Measurements from ENCODE around the gene DNASE1L3.

The DNASE1L3 gene

DNA sequence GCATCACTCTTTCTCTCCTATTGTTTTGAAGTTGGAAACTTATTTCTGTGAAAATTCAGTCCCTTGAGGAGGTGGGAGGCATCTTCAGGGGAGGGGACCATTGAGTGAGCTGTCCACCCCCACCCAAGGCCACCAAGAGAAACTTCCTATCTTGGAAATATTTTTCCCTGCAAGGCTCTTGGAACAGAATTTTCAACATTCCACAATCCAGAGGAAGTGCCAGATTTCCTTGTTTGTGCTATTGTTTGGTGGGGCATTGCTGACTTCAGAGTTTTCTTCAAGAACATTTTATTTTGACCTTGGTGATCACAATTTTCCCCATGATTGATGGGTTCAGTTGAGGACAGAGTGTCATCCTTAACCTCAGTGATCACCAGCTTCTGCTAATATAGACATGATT is 12.0 kb downstream of the DNASE1L3 start:
- FAIRE-seq, result no peak

DNA sequence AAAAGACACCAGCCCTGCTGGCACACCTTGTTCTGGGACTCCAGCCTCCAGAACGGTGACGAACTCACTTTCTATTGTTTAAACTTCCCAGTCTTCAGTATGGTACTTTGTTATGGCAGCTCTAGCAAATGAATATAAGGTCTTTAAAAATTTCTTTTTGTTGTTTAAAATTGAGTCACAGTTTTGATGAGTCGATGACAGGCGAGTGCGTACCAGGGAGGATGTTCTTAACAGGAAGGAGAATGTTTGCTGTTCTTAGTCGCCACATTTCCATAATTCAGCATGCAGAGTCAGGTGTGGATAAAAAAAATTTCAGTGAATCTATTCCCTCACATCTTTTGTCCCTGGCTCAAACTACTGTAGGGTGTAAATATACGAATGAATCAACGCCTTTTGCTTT is 12.4 kb downstream of the DNASE1L3 start:
- FAIRE-seq, result no peak

DNA sequence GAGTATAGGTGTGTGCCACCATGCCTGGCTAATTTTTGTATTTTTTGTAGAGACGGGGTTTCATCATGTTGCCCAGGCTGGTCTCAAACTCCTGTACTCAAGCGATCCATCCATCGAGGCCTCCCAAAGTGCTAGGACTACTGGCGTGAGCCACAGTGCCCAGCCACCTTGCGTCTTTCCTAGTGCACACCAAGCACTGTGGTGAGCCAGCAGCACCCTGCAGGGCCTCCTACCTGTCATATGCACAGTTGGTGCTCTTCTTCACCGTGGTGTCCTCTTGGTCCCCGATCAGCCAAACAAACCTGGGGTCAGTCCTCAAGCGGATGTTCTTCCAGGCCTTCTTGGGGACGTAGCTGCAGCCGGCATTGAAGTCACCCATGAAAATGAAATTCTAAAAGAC is 13.2 kb downstream of the DNASE1L3 start:
- no peak for FAIRE-seq

DNA sequence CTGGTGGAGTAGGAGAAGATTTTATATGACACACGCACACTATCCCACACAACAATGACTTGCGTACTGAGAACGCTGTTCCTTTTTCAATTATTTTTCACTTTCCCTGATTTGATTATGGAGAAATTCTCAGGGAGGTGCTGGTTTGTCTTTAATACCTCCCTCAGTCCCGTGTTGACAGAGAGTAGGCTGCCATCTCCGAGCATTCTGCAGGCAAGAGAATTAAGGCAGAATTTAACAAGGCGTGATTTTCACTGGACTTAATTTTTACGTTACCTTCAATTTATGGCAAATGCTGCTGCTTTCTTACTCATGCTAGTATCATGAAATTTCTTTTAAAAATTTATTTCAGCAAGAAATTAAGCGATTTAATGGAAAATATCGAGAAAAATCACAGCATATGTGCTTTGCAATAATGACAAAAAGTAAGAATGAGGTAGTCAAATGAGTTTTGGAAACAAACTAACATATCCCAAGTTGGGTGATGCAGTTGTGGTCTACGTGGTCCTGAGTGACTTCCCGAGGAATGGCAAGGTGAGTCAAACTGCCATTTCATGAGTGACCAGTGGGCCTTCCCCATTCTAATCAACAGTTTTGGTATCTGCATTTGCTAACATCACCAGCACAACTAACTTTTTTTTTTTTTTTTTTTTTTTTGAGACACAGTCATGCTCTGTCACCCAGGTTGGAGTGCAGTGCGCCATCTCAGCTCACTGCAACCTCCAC is 16.9 kb downstream of the DNASE1L3 start:
- FAIRE-seq, result no peak

DNA sequence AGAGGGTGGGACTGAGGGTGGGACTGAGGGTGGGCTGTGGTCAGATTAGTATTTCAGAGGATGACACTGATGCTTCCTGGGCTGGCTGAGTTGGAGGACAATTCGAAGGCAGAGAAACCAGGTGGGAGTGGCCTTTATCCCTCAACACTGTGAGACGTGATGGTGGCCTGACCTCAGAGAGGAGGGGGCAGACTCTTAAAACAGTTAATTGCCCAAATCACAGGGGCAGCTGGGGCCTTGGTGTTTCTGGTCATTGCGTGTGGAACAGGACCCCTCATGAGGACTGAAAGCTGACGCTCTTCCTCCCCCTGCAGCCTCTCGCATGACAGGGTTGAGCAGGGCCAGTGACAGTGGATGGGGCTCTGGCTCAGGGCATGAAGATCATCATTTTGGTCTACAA is 18.7 kb downstream of the DNASE1L3 start:
- no peak for FAIRE-seq

DNA sequence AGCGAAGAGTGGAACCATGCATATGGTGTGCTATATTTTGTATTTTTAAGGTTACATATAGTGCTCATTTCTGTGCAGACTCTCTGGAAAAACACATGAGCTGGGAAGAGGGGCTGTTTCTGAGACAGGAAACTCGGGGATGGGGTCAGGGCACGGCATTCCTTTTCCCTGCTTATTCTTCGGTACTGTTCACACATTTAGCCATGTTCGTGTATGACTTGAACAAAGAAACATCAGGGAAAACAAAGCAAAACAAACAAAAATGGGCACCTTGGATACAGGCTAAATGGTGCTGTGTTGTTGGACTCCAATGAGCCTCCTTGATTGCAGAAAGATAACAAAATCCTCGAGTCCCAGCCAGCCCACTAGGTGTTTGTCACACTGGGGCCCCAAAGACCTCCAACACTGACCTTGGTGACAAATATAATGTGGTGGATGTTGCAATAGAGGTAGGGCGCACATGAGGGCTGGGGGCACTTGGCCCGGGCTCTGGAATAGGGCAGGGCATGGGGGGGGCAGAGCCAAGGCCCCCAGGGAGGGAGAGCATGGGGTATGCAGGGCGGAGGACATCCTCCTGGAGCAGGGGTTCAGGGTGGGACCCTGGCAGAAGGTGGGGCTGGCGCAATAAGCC is 19.3 kb downstream of the DNASE1L3 start:
- no peak for FAIRE-seq

DNA sequence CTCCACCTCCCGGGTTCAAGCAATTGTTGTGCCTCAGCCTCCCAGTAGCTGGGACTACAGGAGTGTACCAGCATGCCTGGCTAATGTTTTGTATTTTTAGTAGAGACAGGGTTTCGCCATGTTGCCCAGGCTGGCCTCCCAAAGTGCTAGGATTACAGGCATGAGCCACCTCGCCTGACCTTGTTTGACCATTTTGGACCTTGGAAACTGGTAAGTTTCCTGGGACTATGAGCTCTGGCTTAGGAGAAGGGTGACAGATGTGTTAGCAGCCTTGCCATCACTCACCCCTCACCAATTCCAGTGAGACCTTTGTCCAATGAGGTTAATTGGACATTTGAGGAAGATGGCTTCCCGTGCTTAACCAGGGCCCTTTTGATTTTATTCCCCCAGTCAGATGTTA is 19.9 kb downstream of the DNASE1L3 start:
- no peak for FAIRE-seq

DNA sequence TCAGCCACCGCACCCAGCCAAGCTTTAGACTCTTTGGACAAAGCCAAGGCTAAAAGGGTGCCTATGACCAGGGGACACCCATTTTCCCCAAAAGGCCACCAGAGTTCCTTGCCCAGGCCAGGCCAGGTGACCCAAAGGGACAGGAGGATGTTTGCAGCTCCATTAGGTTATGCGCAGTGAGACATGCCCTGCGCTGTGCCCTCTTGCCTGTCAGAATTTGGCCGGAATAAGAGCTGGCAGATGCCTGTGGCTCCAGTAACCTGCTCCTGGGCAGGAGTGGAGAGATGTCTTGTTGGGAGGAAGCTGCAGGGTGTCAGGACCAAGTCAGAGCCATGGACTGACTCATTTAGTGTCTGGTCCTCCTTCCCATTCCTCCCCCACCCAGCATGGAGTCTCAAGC is 20.5 kb downstream of the DNASE1L3 start:
- FAIRE-seq, result no peak

DNA sequence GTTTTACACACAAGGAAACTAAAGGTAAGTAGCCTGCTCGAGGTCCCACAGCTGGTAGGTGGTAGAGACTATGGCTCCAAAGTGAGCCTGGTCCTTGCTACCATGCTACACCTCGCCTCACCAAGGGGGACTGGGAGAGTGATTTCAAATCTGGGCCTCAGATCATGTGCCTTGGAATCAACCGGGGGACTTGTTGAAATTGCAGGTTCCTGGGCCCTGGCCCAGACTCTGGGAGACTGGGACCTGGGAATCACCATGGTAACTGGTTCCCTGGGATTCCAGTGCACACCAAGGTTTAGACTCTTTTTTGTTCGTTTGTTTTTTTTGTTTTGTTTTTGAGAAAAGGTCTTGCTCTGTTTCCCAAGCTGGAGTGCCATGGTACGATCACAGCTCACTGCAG is 21.1 kb downstream of the DNASE1L3 start:
- FAIRE-seq, result no peak

DNA sequence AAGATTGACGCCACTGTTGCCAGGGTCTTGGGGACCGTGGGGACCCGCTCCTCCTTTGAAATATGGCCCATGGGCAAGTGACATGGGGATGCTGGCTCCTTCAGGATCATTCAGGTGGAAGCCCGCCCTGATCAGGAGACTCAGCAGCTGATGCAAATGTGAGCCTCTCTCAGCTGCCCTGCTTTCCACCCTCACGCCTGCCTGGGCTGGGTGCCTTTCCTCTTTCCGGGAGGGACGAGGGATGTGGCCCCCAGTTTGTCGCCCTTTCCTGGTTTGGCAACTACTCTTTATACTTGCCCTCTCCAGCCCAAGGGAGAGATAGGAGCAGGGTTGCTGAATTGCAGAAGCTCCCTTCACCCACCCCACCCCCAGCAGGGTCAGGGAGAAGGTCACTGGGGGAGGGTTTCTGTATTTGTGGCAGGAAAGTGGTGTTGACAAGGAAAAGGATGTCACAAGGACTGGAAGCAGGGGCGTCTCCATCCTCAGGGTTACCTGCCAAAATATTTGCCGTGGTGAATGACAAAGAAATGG is 21.8 kb downstream of the DNASE1L3 start:
- FAIRE-seq, result no peak

DNA sequence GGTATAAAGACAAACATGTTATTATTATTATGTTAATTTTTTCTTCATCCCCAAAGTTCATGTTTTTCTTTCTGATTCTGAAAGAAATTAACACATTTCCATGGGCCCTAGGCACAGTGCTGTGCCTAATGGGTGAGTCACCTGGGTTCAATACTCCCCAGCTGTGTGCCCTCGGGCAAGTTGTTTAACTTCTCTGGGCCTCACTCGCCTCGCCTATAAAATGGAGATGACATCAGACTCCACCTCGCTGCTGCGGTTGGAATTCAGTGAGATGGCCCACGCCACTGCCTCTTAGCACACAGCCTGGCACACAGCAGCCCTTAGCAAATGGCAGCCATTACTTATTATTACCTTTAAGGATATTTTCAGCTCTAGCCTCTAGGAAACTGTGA is 22.6 kb downstream of the DNASE1L3 start:
- FAIRE-seq, result no peak

DNA sequence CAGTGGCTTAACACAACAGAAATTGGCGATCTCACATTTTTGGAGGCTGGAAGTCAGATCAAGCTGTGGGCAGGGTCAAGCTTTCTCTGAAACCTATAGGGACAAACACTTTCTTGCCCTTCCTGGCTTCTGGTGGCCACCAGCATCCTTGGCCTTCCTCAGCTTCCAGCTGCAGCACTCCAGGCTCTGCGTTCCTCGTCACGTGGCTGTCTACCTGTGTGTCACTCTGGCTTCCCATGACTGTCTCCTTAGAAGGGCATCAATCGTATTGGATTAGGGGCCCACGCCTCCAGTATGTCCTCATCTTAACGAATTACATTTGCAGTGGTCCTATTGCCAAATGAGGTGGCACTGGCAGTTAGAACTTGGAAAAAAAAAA is 25.8 kb downstream of the DNASE1L3 start:
- no peak for FAIRE-seq

DNA sequence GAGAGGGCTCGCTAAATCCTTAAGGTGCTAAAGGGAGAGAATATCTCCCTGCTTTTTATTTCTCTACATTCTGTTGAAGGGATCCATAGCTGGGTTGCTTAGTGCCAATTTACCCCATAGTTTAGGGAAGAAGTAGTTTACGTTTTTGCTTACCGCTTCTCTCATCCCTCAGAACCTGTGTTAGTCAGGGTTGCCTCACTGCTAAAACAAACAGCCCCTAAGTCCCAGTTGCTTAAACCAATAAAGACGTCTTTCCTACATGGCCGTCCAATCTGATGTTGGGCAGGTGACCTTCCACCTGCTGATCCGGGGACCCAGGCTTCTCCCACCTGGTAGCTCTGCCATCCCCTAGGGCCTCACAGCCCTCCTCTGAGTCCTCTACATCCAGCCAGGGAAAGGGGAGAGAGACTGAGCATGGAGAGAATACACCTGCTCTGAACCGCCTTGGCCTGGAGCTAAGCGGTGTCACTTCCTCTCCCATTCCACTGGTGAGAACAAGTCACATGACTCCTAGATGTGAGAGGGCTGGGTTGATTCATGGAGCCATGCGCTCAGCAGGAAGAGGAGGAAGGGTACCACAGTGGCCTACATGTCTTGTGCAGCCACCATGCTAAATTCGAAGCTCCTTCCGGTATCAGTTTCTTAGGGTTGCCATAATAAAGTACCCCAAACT is 26.3 kb downstream of the DNASE1L3 start:
- no peak for FAIRE-seq

DNA sequence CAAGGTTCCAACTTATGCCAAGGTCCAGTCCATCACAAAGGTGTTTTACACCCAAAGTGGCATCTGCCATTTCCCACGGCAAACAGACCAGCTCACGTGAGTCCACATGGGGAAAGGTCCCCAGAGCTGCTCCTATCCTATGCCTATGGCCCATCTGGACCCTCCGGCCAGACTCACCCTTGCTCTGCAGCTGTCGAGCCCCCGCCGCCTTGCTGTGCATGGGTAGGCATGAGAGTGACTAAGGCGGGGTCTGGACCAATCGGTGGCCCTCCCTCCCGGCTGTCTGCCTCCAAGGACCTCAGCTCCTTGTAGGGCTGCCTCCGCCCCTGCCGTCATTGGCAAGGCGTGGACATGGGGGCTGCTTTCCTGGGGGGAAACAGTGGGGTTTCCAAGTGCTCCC is 26.9 kb downstream of the DNASE1L3 start:
- FAIRE-seq, result no peak

DNA sequence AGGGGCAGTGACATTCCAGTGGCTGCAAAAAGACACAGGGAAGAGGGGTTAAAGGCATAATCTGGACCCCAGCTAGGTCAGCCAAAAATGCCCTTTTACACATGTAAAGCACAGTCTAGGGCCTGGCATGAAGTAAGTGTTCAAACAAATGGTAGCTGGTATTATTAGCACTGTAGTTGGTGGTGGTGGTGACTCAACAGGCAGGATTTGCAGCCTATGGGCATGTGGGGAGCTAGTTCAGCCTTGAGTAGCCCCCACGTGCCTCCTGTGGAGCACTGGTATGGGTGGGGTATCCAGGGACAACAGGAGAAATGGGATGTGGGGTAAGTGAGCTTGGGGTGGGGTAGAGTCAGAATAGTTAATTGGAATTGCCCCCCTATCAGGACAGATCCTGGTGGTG is 27.6 kb downstream of the DNASE1L3 start:
- no peak for FAIRE-seq

DNA sequence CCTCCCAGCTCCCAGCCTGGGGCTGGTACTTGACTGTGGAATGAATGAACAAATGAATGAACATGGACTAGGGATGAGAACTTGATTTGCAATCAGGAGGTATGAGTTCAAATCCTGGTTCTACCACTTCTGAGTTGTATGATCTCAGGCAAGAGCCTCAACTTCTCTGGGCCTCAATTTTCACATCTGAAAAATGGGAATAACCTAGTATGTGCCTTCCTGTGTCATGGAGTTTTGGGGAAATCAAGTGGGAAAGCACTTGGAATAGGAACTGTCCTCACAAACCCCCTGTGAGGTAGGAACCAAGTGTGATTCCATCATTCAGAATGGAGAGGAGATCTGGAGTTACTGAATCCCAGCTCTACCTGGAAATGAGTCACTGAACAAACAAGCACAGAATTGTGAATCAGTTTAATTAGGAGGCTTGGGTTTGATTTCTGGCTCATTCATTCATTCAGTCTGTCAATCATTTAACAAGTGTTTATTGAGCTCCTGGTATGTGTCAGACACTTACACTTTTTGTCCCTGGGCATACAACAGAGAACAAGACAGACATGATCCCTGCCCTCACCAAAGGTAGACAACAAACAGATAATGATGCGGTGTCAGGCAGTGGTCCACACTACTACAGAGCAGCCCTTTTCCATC is 29.7 kb downstream of the DNASE1L3 start:
- no peak for FAIRE-seq

DNA sequence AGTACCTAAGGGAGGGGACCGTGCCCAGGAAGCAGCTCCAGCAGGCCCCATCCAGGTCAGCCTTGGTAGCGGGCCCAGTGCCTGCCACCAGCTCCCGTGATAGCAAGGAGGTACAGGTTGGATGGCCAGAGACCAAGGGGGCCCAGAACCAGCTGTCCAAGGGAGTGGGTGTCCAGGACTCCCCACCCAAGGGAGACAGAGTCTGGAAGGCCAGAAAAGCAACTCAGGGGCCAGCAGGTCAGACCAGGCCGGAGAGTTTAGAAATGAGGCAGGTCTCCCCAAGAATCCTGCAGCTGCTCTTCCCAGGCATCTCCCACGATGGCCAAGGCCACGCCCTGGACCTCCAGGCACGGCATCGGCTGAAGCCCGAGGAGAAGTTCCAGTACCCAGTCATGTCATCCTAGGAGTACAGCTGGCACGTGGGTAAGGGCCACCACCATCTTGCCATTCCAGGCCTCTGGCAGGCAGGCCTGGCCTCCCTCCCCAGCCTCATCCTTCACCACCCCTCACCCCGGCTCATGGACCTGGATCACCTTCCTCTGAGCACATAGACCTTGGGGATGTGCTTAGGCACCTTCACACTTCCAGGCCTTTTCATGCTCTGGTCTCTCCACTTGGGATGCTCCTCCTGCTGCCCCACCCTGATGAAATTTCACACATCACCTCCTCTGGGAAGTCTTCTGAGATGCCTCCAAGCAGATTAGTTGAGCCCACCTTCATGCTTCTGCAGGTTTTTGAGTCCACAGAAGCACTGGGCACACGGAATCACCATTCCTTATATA is 30.5 kb downstream of the DNASE1L3 start:
- no peak for FAIRE-seq

DNA sequence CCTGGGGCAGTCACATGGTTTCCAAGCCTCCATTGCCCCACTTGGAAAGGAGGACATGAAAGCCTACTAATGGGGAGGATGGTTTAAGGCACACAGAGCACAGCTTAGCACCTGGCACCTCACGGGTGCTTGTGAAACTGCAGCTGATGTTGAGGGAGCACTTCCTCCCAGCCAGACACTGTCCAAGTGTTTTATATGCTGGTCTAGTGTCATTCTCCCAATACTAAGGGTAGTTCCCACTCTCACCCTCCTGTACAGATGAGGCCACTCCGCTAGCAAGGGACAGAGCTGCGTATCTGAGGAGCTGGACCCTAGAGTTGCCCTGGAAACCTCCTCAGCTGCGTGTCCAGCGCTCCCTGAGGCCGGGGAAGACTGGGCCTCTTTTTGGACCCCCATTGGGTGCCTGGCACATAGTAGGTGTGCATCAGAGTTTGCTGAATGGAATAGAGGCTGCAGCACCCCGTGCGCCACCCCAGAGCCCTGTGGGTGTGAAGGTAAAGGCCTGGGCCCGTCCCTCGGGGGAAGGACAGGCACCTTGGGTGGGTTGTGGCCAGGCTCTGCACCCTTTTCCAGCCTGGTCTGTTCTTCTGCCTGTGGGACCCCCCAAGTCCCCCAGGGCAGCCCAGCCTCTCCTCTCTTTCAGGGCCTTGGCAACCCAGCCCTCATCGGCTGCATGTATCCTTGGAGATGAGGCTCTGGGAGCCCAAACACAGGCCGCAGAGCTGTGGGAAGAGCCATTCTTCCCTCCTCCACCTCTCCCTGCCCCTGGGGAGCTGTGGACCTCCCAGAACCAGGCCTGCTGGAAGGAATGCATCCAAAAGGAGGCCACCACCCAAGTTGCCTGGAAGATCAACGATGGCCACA is 31.3 kb downstream of the DNASE1L3 start:
- FAIRE-seq, result no peak

DNA sequence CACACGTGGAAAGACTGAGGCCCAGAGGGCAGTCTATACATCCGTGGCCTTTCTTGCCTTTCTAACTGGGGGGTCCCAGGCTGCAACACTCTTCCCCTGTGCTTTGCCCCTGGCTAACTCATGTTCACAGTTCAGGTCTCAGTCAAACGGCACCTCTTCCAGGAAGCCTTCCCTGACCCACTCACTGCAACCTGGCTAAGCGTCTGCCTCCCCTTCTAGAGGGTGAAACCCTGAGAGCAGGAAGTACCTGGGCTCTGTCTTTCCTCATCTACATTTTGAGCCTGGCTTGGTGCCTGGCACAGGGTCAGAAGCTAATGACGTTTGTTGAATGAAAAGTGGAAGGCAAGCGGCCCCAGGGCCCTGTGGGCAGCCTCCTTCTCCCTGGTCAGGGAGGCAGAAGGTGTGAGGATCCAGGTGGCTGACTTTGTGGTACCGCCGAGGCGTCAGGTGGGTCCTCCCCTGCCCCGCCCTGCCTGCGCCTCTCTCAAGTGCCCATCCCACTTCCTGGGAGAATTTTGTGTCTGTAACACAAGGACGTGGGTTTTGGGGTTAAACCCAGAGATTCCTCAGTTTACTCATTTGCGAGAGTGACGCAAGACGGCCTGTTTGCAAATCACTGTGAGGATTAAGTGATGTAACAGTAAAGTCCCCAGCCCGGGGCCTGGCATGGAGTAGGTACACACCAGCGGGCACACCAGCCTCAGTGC is 32.1 kb downstream of the DNASE1L3 start:
- no peak for FAIRE-seq

DNA sequence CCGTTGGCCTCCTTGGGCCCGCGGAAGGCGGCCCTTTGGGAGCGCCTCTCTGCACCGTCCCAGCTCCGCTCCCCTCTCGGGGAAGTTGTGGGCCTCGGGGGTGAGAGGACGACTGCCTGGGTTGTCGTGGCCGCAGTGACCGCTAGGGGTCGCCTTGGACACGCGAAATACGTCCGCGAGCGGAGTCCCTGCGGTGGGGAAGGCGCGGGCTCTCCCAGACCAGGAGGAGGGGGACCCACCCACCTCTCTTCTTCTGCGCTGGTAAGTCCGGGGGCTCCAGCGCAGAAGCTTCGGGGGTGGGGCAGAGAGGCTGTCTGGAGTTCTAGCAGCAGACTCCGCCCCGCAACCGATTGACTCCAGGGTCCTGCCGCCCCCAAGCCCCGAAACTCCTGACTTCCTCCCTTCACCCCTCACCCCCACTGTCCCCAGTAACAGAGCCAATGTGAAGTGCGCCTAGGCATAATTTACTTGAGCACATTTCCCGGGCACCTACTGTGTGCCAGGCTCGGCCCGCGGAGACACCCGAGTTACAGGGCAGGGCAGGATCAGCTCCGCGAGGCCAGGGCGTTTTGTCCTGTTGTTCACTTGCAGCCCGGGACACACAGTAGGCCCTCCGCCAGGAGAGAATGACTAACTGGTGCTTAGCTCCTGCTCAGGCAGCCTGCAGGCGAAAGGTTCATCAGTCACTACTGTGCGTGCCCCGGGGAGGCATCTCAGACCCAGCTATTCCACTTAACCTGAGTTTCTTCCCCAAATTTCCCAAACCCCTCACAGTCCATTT is 32.8 kb downstream of the DNASE1L3 start:
- no peak for FAIRE-seq

Data from endometrium (tissue), 2 donors.